Bronchial epithelial cell (primary cell): ENCODE measurements around the gene FAM9C. TPM values are rescaled to one million over a fixed set of nuclear protein-coding genes. Genes with fewer than 3 reads are reported as not detected.

Source experiments
- DNase-seq: peaks from one replicate; pipeline ENCODE4 v3.0.0-alpha.2; 2010; ENCODE audit warnings: low read depth
- FAIRE-seq: peaks from 2 replicates; lab custom pipeline; 2011; peaks lifted over from hg19 to GRCh38; lab: Jason Lieb, UNC
- H3K27me3 ChIP-seq: 2 replicates; pipeline ENCODE4 v1.5.1; 2011; ENCODE audit warnings: low read length; ENCODE audit not compliant: control insufficient read depth, insufficient read depth
- H3K36me3 ChIP-seq: 2 replicates; pipeline ENCODE4 v1.5.1; 2011; ENCODE audit warnings: low read length; ENCODE audit not compliant: control insufficient read depth, insufficient read depth
- H3K4me3 ChIP-seq: 2 replicates; pipeline ENCODE4 v1.5.1; 2011; ENCODE audit warnings: mild to moderate bottlenecking, low read depth, low read length, control low read depth
- total RNA-seq: library from RNA; depleted of rRNA; stranded (reverse); fragments of >200 nt; gene quantifications from 2 replicates; pipeline ENCODE4 v1.2.1, GENCODE V29; 2014
- TF ChIP-seq, protein P1 (sequence below): IDR thresholded peaks from 2 replicates; pipeline ENCODE4 v1.5.1; 2011; ENCODE audit warnings: mild to moderate bottlenecking, moderate library complexity, low read length, control low read depth, inconsistent platforms; ENCODE audit not compliant: insufficient read depth, severe bottlenecking

FAM9C gene
- not detected in 2 replicates for total RNA-seq

DNA sequence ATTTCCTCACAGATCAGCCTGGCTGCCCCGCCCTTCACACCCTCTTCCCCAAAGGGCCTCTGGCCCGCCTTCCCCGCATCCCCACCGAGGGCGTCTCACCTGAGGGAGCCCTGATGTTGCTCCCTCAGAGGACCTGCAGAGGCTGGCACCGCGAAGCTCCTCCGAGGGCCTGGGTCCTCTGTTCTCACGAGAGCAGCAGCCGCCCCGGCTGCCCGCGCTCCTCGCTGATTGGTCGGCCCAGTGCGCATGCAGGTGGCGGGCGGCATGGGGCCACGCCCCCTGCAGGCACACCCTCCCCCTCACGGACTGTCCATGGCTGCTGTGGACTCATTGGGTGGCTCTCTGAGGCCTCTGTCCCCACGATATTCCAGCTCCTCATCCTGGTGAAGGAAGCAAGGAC, at the start of gene FAM9C:
FAM9C (minus strand) TSS at position 180 of the 400 bp plus-strand sequence. CDS start 831 bp downstream, outside the sequence.
- DNase-seq (no peak), FAIRE-seq (no peak)
- TF ChIP-seq, protein P1, sequence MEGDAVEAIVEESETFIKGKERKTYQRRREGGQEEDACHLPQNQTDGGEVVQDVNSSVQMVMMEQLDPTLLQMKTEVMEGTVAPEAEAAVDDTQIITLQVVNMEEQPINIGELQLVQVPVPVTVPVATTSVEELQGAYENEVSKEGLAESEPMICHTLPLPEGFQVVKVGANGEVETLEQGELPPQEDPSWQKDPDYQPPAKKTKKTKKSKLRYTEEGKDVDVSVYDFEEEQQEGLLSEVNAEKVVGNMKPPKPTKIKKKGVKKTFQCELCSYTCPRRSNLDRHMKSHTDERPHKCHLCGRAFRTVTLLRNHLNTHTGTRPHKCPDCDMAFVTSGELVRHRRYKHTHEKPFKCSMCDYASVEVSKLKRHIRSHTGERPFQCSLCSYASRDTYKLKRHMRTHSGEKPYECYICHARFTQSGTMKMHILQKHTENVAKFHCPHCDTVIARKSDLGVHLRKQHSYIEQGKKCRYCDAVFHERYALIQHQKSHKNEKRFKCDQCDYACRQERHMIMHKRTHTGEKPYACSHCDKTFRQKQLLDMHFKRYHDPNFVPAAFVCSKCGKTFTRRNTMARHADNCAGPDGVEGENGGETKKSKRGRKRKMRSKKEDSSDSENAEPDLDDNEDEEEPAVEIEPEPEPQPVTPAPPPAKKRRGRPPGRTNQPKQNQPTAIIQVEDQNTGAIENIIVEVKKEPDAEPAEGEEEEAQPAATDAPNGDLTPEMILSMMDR, result no peak
- H3K27me3 ChIP-seq, result no peaks in the 10 kb centered on the region
- no peak within 1 kb of the TSS for H3K4me3 ChIP-seq
- H3K36me3 ChIP-seq, result no peaks in the 10 kb centered on the region

DNA sequence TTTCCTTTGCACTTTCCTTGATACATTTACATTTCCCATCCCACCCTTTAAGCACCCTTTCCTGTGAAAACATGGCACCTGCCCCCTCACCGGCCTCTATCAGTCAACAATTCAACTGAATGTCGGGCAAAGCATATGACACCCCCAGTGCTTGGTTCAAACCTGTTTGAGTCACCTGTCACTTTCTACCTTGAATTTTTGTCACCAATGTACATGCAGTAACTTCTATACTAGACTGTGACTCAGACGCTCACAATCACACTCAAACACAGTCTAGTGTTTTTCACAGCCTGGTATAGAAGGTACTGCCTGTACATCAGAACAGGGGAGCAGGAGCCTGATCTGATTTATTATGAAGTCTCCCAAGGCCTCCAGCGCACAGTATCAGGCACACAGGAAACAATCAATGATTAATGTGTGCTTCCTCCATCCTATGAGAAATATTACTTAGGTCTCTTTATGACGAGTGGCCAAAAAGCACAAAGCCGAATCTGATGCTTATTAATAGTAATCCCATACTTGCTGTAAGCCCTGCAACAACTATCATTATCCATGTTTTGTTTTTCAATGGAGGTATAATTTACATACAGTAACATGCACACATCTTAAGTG, 49.2 kb upstream of the FAM9C start:
- FAIRE-seq (no peak), DNase-seq (no peak)
- Histone ChIP-seq H3K27me3 (no peaks in the 10 kb centered on the region), H3K4me3 (no peak overlapping the region), H3K36me3 (no peaks in the 10 kb centered on the region)
- TF ChIP-seq, protein P1, result no peak

DNA sequence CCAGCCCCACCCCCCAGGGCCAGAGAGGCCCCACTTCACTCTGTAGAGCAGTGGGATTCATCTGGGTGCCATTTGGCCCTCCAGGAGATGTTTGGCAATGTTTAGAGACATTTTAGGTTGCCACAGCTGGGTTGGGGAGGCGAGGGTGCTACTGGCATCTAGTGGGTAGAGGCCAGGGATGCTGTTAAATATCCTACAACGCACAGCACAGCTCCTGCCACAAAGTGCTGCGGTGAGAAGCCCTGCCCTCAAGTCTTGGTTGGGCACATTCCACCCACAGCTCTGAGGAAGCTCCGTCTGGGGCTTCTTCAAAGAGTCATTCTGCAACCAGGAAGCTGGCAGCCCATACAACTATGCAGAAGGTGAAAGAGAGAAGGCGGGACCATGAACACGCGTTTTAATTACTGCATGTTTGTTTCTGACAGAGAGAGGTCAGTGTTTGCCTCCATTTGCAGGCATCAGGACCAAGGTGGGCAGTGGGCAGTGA, 48.1 kb upstream of the FAM9C start:
- TF ChIP-seq, protein P1, result no peak
- Histone ChIP-seq H3K36me3 (no peaks in the 10 kb centered on the region), H3K4me3 (no peak overlapping the region), H3K27me3 (no peaks in the 10 kb centered on the region)
- DNase-seq (no peak), FAIRE-seq (no peak)

DNA sequence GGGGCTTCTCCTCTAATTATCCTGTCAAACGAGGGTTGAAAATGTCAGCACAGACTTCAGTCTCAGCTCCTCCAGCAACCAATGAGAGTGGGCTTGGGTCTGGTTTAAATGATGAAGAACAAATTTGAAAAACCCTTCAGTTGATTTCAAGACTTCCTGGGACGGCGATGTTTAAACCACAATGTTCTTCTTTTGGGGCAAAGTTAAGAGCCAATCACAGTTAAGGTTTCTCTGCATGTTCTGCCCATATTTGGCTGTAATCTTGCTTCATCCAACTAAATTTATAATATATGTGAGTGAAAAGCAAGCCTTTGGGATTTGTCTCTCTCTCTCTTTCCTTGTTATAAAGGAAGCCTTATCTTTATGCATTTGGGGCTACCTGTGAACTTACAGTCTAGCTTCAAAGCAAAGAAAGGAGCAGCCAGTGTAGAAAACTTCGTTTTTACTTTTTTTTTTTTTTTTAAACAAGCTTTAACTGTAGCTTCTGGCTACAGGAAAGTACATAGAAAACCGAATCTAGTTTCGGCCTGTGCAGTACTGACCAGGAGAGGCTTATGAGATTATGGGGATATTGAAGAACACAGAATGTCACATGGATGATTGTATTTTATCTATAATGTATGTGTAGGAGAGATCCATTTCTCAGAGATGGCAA, 46.8 kb upstream of the FAM9C start:
- H3K4me3 ChIP-seq, result no peak overlapping the region
- no peak for DNase-seq
- H3K27me3 ChIP-seq, result no peaks in the 10 kb centered on the region
- no peak for FAIRE-seq
- H3K36me3 ChIP-seq, result no peaks in the 10 kb centered on the region
- TF ChIP-seq, protein P1, result no peak

DNA sequence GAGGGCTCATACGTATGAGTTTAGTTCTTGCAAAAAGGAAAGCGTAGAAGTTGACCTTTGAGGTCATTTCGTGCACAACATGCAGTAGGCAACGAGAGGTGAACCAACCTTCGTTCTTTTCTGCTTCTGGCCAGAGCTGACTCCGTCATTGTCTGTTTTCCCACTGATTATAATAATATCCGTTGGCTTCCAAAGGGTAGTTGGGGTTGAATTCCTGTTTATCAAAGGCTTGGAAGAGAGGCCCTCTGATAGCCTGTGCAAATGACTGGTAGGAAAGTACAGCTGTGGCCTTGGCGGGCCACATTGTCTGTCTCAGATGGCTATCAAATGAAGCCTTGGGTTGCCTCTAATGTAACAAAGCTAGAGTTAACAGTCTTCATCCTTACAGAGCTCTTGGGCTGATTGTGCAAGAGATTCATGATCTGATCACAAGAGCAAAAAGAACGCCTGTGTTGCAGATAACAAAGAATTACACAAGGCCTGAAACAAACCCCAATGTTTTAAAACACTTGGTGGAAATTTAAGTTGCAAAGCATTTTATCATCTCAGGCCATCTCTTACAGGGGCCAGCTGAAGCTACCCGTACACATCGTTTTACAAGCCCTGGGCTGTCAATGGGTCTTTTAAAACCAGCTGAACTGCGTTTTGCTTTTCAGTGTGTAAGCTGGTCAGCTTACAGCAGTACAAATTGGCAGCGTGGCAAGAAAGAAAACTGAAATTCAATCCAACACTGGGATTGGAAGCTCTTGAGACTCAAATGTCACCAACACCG, 46.1 kb upstream of the FAM9C start:
- no peak overlapping the region for H3K4me3 ChIP-seq
- no peaks in the 10 kb centered on the region for H3K27me3 ChIP-seq
- DNase-seq (no peak), FAIRE-seq (no peak)
- TF ChIP-seq, protein P1, result no peak
- no peaks in the 10 kb centered on the region for H3K36me3 ChIP-seq
